ENCODE measurements around the gene GPR82.

GPR82 gene

DNA sequence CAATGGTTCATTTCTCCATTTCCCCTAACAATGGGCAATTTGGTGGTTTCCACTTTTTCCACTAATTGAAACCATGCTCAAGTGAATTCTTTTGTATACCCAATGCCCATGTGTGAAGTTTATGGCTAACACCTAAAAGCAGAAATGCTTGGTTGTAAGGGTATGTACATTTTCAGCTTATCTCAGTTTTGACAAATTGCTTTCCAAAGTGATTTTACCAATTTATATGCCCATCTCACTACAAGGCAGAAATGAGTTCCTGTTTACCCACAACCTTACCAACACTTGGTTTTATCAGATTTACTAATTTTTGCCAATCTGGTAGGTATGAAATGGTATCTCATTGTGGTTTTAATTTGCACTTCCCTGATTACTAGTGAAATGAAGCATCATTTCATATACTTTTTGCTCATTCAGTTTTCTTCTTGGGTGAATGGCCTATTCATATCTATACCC lies 20.4 kb upstream of the GPR82 start:
- TF ChIP-seq SNAI2 (CRISPR knock-in tag; IDR thresholded peaks at IDR 0.05) (no peak), ZC3H10 (CRISPR knock-in tag; IDR thresholded peaks at IDR 0.05) (no peak), ARNTL (CRISPR knock-in tag; IDR thresholded peaks at IDR 0.05; ENCODE audit: borderline replicate concordance, low read depth) (no peak), ESRRG (CRISPR knock-in tag; IDR thresholded peaks at IDR 0.05) (no peak), TCF4 (CRISPR knock-in tag; IDR thresholded peaks at IDR 0.05; ENCODE audit: borderline replicate concordance) (no peak), RARB (CRISPR knock-in tag; IDR thresholded peaks at IDR 0.05) (no peak), BACH2 (CRISPR knock-in tag; IDR thresholded peaks at IDR 0.05; ENCODE audit: borderline replicate concordance) (no peak)
- TF ChIP-seq, protein P1, sequence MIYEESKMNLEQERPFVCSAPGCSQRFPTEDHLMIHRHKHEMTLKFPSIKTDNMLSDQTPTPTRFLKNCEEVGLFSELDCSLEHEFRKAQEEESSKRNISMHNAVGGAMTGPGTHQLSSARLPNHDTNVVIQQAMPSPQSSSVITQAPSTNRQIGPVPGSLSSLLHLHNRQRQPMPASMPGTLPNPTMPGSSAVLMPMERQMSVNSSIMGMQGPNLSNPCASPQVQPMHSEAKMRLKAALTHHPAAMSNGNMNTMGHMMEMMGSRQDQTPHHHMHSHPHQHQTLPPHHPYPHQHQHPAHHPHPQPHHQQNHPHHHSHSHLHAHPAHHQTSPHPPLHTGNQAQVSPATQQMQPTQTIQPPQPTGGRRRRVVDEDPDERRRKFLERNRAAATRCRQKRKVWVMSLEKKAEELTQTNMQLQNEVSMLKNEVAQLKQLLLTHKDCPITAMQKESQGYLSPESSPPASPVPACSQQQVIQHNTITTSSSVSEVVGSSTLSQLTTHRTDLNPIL (CRISPR knock-in tag; IDR thresholded peaks at IDR 0.05; ENCODE audit: low read depth): no peak
- TF ChIP-seq, protein P2, sequence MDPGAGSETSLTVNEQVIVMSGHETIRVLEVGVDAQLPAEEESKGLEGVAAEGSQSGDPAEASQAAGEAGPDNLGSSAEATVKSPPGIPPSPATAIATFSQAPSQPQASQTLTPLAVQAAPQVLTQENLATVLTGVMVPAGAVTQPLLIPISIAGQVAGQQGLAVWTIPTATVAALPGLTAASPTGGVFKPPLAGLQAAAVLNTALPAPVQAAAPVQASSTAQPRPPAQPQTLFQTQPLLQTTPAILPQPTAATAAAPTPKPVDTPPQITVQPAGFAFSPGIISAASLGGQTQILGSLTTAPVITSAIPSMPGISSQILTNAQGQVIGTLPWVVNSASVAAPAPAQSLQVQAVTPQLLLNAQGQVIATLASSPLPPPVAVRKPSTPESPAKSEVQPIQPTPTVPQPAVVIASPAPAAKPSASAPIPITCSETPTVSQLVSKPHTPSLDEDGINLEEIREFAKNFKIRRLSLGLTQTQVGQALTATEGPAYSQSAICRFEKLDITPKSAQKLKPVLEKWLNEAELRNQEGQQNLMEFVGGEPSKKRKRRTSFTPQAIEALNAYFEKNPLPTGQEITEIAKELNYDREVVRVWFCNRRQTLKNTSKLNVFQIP (CRISPR knock-in tag; IDR thresholded peaks at IDR 0.05; ENCODE audit: borderline replicate concordance, low read depth): no peak
- no peak for ATAC-seq

DNA sequence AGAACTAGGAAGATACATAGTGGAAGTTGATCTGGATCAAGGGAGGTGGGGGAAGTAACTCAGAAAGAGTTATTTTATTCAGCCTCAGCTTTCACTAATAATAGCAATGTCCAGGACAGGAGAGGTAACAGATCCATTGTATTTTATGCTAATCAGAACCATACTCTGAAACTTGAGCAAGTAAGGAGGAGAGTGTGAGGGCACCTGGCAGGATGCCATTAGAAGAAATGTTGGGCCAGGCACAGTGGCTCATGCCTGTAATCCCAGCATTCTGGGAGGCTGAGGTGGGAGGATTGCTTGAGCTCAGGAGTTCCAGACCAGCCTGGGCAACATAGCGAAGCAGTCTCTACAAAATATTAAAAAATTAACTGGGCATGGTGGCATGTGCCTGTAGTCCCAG lies 18.9 kb upstream of the GPR82 start:
- no peak for TF ChIP-seq ZNF8 (CRISPR knock-in tag; IDR thresholded peaks at IDR 0.05)
- no peak for TF ChIP-seq ZFP30 (CRISPR knock-in tag; IDR thresholded peaks at IDR 0.05)
- TF ChIP-seq ARNTL (CRISPR knock-in tag; IDR thresholded peaks at IDR 0.05; ENCODE audit: borderline replicate concordance, low read depth): no peak
- no peak for TF ChIP-seq ISL1 (CRISPR knock-in tag; IDR thresholded peaks at IDR 0.05)
- no peak for TF ChIP-seq TOX (CRISPR knock-in tag; IDR thresholded peaks at IDR 0.05; ENCODE audit: borderline replicate concordance)
- no peak for TF ChIP-seq ZNF70 (CRISPR knock-in tag; IDR thresholded peaks at IDR 0.05)
- TF ChIP-seq, protein P3, sequence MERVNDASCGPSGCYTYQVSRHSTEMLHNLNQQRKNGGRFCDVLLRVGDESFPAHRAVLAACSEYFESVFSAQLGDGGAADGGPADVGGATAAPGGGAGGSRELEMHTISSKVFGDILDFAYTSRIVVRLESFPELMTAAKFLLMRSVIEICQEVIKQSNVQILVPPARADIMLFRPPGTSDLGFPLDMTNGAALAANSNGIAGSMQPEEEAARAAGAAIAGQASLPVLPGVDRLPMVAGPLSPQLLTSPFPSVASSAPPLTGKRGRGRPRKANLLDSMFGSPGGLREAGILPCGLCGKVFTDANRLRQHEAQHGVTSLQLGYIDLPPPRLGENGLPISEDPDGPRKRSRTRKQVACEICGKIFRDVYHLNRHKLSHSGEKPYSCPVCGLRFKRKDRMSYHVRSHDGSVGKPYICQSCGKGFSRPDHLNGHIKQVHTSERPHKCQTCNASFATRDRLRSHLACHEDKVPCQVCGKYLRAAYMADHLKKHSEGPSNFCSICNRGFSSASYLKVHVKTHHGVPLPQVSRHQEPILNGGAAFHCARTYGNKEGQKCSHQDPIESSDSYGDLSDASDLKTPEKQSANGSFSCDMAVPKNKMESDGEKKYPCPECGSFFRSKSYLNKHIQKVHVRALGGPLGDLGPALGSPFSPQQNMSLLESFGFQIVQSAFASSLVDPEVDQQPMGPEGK (CRISPR knock-in tag; IDR thresholded peaks at IDR 0.05; ENCODE audit: borderline replicate concordance): no peak
- TF ChIP-seq CSDC2 (CRISPR knock-in tag; IDR thresholded peaks at IDR 0.05): no peak
- TF ChIP-seq ZFP3 (CRISPR knock-in tag; IDR thresholded peaks at IDR 0.05): no peak
- no peak for TF ChIP-seq GLIS3 (CRISPR knock-in tag; IDR thresholded peaks at IDR 0.05)
- TF ChIP-seq, protein P2 (CRISPR knock-in tag; IDR thresholded peaks at IDR 0.05; ENCODE audit: borderline replicate concordance, low read depth): no peak
- no peak for TF ChIP-seq RARB (CRISPR knock-in tag; IDR thresholded peaks at IDR 0.05)
- no peak for TF ChIP-seq OSR1 (CRISPR knock-in tag; IDR thresholded peaks at IDR 0.05)
- peak; percentile 51; the same call in 2 of the 3 replicates for ATAC-seq

DNA sequence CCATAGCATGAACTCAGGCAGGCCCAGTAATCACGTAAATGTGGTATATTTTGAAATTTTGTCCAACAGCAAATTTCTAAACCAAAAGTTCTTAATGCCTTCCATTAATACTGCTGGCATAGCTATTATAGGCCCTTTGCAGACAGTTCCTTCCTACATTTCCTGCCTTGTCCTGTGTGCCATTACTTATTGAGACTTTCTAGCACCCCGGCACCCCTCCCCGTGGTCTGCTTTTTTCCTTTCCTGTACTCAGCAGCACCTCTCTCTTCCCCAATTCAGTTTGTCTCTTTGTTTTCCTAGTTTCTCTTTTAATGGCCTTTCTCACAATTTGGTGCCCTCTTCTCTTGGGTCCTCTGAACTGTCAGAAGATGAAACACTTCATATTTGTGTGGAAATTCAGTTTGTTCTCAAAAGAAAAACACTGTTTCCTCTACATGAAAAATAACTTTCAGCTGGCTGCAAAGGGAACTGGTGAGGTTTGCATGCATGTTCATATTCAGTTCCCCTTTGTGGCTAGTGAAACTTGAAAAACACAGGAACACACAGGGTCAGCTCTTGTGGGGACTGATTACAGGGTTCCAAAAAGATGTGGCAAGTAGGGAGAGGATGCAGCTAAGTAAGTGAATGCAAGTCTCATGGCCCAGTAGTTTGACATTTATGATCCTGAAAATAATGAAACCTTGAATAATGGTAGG lies 18.2 kb upstream of the GPR82 start:
- no peak for ATAC-seq
- TF ChIP-seq PPARA (CRISPR knock-in tag; IDR thresholded peaks at IDR 0.05; ENCODE audit: borderline replicate concordance): no peak
- no peak for TF ChIP-seq ZNF8 (CRISPR knock-in tag; IDR thresholded peaks at IDR 0.05)
- TF ChIP-seq, protein P4, sequence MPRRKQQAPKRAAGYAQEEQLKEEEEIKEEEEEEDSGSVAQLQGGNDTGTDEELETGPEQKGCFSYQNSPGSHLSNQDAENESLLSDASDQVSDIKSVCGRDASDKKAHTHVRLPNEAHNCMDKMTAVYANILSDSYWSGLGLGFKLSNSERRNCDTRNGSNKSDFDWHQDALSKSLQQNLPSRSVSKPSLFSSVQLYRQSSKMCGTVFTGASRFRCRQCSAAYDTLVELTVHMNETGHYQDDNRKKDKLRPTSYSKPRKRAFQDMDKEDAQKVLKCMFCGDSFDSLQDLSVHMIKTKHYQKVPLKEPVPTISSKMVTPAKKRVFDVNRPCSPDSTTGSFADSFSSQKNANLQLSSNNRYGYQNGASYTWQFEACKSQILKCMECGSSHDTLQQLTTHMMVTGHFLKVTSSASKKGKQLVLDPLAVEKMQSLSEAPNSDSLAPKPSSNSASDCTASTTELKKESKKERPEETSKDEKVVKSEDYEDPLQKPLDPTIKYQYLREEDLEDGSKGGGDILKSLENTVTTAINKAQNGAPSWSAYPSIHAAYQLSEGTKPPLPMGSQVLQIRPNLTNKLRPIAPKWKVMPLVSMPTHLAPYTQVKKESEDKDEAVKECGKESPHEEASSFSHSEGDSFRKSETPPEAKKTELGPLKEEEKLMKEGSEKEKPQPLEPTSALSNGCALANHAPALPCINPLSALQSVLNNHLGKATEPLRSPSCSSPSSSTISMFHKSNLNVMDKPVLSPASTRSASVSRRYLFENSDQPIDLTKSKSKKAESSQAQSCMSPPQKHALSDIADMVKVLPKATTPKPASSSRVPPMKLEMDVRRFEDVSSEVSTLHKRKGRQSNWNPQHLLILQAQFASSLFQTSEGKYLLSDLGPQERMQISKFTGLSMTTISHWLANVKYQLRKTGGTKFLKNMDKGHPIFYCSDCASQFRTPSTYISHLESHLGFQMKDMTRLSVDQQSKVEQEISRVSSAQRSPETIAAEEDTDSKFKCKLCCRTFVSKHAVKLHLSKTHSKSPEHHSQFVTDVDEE (CRISPR knock-in tag; IDR thresholded peaks at IDR 0.05): no peak
- TF ChIP-seq ZNF565 (CRISPR knock-in tag; conservative IDR thresholded peaks at IDR 0.05; ENCODE audit: low read depth): no peak
- no peak for TF ChIP-seq RARB (CRISPR knock-in tag; IDR thresholded peaks at IDR 0.05)
- no peak for TF ChIP-seq TOX (CRISPR knock-in tag; IDR thresholded peaks at IDR 0.05; ENCODE audit: borderline replicate concordance)
- TF ChIP-seq ZFP3 (CRISPR knock-in tag; IDR thresholded peaks at IDR 0.05): no peak
- TF ChIP-seq ZC3H10 (CRISPR knock-in tag; IDR thresholded peaks at IDR 0.05): no peak
- TF ChIP-seq, protein P5, sequence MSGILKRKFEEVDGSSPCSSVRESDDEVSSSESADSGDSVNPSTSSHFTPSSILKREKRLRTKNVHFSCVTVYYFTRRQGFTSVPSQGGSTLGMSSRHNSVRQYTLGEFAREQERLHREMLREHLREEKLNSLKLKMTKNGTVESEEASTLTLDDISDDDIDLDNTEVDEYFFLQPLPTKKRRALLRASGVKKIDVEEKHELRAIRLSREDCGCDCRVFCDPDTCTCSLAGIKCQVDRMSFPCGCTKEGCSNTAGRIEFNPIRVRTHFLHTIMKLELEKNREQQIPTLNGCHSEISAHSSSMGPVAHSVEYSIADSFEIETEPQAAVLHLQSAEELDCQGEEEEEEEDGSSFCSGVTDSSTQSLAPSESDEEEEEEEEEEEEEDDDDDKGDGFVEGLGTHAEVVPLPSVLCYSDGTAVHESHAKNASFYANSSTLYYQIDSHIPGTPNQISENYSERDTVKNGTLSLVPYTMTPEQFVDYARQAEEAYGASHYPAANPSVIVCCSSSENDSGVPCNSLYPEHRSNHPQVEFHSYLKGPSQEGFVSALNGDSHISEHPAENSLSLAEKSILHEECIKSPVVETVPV (CRISPR knock-in tag; IDR thresholded peaks at IDR 0.05): no peak
- no peak for TF ChIP-seq ISL1 (CRISPR knock-in tag; IDR thresholded peaks at IDR 0.05)
- no peak for TF ChIP-seq ESRRG (CRISPR knock-in tag; IDR thresholded peaks at IDR 0.05)
- TF ChIP-seq GLIS3 (CRISPR knock-in tag; IDR thresholded peaks at IDR 0.05): no peak
- TF ChIP-seq, protein P2 (CRISPR knock-in tag; IDR thresholded peaks at IDR 0.05; ENCODE audit: borderline replicate concordance, low read depth): no peak
- no peak for TF ChIP-seq ZNF70 (CRISPR knock-in tag; IDR thresholded peaks at IDR 0.05)

Data from SK-N-SH treated with all-trans-retinoic acid at 6 μM for 48 hours (cell line).